ENCODE results near the gene PDXP. TPM values are rescaled to one million over a fixed set of nuclear protein-coding genes. Genes with fewer than 3 reads are reported as not detected.

Gene PDXP
- total RNA-seq, 1 donor from 2014 or later, result 13.3 TPM

DNA sequence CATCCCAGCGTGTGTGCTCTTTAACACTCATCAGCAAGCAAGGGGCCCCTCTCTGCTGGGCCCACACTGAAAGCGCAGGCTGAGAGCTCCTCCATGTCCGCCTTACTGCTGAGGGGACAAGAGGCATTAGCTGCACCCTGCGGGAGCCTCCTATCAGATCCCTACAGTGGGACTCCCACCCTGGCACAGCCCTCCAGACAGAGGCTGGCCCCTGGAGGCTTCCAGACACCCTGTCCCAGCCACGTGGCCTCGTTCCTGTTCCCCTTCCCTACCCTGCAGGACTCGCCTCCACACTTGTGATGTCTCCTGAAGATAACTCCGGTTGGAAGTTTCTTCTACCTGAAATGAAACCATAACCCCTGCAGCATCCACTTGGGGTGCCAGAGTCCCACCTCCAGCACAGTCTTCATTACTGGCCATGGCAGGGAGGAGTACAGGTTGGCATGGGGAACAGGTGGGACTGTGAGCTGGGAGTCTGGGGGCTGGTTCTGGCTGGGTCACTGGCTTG, 24.1 kb upstream of the PDXP start:
- Histone ChIP-seq H3K27me3 (ENCODE audit: control insufficient read depth, insufficient read depth, low read length) (no peaks in the 10 kb centered on the region), H3K36me3 (ENCODE audit: control insufficient read depth, insufficient read depth, low read length) (peaks cover 3% of the 10 kb centered on the region), H3K4me3 (ENCODE audit: low read depth, low read length) (no peak overlapping the region)
- TF ChIP-seq, protein P1, sequence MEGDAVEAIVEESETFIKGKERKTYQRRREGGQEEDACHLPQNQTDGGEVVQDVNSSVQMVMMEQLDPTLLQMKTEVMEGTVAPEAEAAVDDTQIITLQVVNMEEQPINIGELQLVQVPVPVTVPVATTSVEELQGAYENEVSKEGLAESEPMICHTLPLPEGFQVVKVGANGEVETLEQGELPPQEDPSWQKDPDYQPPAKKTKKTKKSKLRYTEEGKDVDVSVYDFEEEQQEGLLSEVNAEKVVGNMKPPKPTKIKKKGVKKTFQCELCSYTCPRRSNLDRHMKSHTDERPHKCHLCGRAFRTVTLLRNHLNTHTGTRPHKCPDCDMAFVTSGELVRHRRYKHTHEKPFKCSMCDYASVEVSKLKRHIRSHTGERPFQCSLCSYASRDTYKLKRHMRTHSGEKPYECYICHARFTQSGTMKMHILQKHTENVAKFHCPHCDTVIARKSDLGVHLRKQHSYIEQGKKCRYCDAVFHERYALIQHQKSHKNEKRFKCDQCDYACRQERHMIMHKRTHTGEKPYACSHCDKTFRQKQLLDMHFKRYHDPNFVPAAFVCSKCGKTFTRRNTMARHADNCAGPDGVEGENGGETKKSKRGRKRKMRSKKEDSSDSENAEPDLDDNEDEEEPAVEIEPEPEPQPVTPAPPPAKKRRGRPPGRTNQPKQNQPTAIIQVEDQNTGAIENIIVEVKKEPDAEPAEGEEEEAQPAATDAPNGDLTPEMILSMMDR (IDR thresholded peaks at IDR 0.05; ENCODE audit: insufficient read depth, low read length, poor library complexity, severe bottlenecking), result peak; percentile 34
- DNase-seq (ENCODE audit: low read depth), result no peak

DNA sequence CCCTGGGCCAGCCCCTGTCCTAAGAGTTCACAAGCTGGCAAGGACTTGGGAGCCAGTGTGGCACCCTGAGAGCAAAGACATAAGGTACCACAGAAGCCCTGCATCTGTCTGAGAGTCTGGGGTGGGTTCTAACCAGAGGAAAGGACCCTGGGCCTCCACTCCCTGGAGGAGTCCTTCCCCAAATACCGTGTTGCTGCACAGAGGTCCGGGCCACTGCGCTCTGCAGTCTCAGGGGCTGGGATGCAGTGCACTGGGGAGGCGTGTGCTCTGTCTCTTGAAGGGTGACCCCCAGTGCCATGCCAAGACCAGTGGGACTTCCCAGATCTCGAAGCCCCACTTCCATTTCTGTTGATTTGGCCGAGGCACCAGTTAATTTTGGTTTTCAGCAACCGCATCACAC, 23.4 kb upstream of the PDXP start:
- no peaks in the 10 kb centered on the region for H3K27me3 ChIP-seq (ENCODE audit: control insufficient read depth, insufficient read depth, low read length)
- peaks cover 2% of the 10 kb centered on the region for H3K36me3 ChIP-seq (ENCODE audit: control insufficient read depth, insufficient read depth, low read length)
- no peak overlapping the region for H3K4me3 ChIP-seq (ENCODE audit: low read depth, low read length)
- no peak for DNase-seq (ENCODE audit: low read depth)
- TF ChIP-seq, protein P1 (IDR thresholded peaks at IDR 0.05; ENCODE audit: insufficient read depth, low read length, poor library complexity, severe bottlenecking), result no peak

DNA sequence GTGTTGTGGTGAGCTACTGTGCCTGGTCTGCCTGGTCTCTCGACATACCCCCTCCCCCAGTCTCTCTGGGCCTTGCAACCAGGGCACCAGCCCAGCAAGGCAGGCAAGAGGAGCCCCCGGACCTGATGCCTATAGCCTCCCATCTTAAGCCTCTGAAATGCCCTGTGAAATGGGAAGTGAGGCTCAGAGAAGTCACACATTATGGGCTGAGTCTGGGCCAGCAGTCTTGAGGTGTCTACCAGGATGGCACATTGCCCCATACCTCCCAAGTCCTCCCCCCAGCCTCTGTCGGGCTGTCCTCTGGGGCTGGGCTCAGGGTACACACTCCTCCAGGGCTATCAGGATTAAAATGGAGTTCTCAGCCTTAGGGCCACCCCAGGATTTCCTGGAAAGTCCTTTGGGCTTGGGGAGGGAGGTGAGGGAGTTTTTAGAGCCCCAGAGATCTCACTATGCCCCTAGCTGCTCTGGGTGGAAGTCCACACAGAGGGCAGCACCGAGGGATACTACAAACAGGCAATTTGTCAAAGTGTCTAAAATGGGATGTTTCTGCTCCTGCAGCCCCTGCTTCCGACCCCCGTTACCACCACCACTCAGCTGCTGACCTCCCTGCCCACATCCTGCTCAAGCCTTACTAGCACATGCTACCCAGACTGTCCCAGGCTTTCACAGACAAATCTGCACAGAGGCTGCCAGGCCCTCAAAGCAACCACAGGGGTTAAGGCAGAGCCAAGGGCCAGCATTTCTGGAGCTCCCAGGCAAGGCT, 22.2 kb upstream of the PDXP start:
- H3K36me3 ChIP-seq (ENCODE audit: control insufficient read depth, insufficient read depth, low read length), result peaks cover 1% of the 10 kb centered on the region
- no peak for DNase-seq (ENCODE audit: low read depth)
- no peaks in the 10 kb centered on the region for H3K27me3 ChIP-seq (ENCODE audit: control insufficient read depth, insufficient read depth, low read length)
- H3K4me3 ChIP-seq (ENCODE audit: low read depth, low read length), result no peak overlapping the region
- TF ChIP-seq, protein P1 (IDR thresholded peaks at IDR 0.05; ENCODE audit: insufficient read depth, low read length, poor library complexity, severe bottlenecking), result peak; percentile 53

DNA sequence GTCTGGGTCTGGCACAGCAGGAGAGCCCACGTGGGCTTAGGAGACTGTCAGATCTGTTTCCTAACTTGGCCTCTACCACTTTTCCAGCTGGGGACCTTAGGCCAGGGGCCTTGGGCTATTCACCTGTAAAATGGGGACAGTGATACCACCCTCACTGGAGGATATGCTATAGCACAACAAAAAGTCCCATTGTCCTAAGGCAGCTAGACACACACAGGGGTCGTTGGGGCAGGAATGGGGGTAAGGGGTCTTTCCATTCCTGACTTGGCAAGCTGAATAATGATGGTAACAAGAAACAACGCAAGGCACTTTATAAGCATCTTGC, 21.6 kb upstream of the PDXP start:
- no peak for DNase-seq (ENCODE audit: low read depth)
- TF ChIP-seq, protein P1 (IDR thresholded peaks at IDR 0.05; ENCODE audit: insufficient read depth, low read length, poor library complexity, severe bottlenecking), result no peak
- Histone ChIP-seq H3K4me3 (ENCODE audit: low read depth, low read length) (no peak overlapping the region), H3K36me3 (ENCODE audit: control insufficient read depth, insufficient read depth, low read length) (no peaks in the 10 kb centered on the region), H3K27me3 (ENCODE audit: control insufficient read depth, insufficient read depth, low read length) (no peaks in the 10 kb centered on the region)

DNA sequence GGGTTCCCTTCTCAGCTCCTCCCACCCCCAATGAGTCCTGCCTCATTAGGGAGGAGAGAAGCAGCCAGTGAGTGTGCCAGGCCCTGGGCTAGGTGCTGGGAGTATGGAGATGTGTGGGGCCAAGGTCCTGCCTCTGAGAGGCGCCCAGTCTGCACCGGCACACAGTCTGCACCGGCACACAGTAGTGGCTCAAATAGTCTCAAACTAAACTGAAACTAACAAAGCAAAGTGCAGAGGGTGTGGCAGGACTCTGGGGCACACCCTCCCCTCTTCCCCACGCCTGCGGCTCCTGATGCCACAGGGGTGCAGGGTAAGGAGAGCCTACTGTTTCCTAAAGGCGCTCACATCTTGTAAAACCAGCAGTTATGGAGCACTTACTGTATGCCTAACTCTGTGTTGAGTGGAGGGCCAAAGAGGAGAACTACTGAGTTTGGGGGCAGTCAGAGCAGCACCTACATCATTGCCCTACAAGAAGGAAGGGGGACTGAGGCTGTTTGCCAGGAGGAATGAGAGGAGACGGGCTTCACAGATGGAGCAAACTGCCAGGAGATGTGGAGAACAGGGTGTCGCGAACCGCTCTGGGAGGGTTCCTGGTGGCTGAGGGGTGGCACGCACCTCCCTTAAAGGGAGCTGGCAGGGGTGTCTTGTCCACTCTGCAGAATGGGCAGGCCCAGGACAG, 20.0 kb upstream of the PDXP start:
- Histone ChIP-seq H3K36me3 (ENCODE audit: control insufficient read depth, insufficient read depth, low read length) (no peaks in the 10 kb centered on the region), H3K4me3 (ENCODE audit: low read depth, low read length) (no peak overlapping the region), H3K27me3 (ENCODE audit: control insufficient read depth, insufficient read depth, low read length) (no peaks in the 10 kb centered on the region)
- TF ChIP-seq, protein P1 (IDR thresholded peaks at IDR 0.05; ENCODE audit: insufficient read depth, low read length, poor library complexity, severe bottlenecking), result no peak
- DNase-seq (ENCODE audit: low read depth), result no peak
